GM10248 (cell line): Measurements from ENCODE around the gene ANGPTL4.

ENCODE experiments used
- CTCF ChIA-PET: fragments of 300-600 bp; sonication (Branson Sonifier 250); formaldehyde crosslinking; extraction: SDS; loops from one replicate; lab custom pipeline; 2021; ENCODE audit warnings: antibody characterized with exemption; lab: Yijun Ruan, JAX
- POLR2A ChIA-PET: fragments of 350-650 bp; sonication (Branson Sonifier 250); formaldehyde crosslinking; extraction: SDS; loops from one replicate; lab custom pipeline; 2020; ENCODE audit warnings: antibody characterized with exemption; lab: Yijun Ruan, JAX
- DNase-seq: peaks from one replicate; pipeline ENCODE4 v3.0.0; 2012; ENCODE audit errors: extremely low spot score
- CTCF ChIP-seq: IDR thresholded peaks from 2 replicates; pipeline ENCODE4 v1.5.1; 2012; ENCODE audit warnings: mild to moderate bottlenecking, low read depth; ENCODE audit errors: extremely low read depth, missing control alignments, control extremely low read depth

The ANGPTL4 gene

GRCh38 chr19:8361921-8362793 lies 1.8 kb upstream of the ANGPTL4 start:
- no peak for TF ChIP-seq CTCF
- ChIA-PET CTCF (interaction anchor here (1.3 to 2.8 kb wide), 2 partner anchors 8 to 35 kb away, joined by 3 to 19 read pairs; no protein-coding TSS in a partner anchor), POLR2A (no interaction called here)
- DNase-seq = no peak

- ChIA-PET POLR2A (no interaction called here), CTCF (interaction anchor here (1.0 to 6.1 kb wide), 2 partner anchors 12 to 214 kb away, joined by 3 to 41 read pairs; no protein-coding TSS in a partner anchor)
- TF ChIP-seq CTCF = no peak
- peak; percentile 19 for DNase-seq
Observed at GRCh38 chr19:8366121-8366581, 2.2 kb downstream of the ANGPTL4 start.

GRCh38 chr19:8366961-8367326 lies 3.0 kb downstream of the ANGPTL4 start:
- ChIA-PET CTCF (interaction anchor here (0.9 to 6.1 kb wide), 3 partner anchors 10 to 213 kb away, joined by 3 to 41 read pairs (median 3); no protein-coding TSS in a partner anchor), POLR2A (no interaction called here)
- TF ChIP-seq CTCF = no peak
- DNase-seq = peak; percentile 10

- DNase-seq = peak; percentile 17
- CTCF ChIA-PET = interaction anchor here (0.9 to 6.1 kb wide), 4 partner anchors 9 to 212 kb away, joined by 3 to 41 read pairs (median 3); no protein-coding TSS in a partner anchor
- TF ChIP-seq CTCF = no peak
- POLR2A ChIA-PET = no interaction called here
Observed at GRCh38 chr19:8367327-8368001, 3.5 kb downstream of the ANGPTL4 start.

- DNase-seq = no peak
- POLR2A ChIA-PET = no interaction called here
- CTCF ChIA-PET = interaction anchor here (2.1 to 6.1 kb wide), 2 partner anchors 9 to 16 kb away, joined by 8 to 41 read pairs; no protein-coding TSS in a partner anchor
- no peak for TF ChIP-seq CTCF
Observed at GRCh38 chr19:8370176-8371010, 6.4 kb downstream of the ANGPTL4 start.
